COLO668 (cell line): ENCODE measurements around the gene CHID1.

ENCODE experiments used
- DNase-seq: peaks from one replicate; lab custom pipeline; 2025; ENCODE audit not compliant: unreplicated experiment; lab: John Stamatoyannopoulos, UW

CHID1 gene

DNA sequence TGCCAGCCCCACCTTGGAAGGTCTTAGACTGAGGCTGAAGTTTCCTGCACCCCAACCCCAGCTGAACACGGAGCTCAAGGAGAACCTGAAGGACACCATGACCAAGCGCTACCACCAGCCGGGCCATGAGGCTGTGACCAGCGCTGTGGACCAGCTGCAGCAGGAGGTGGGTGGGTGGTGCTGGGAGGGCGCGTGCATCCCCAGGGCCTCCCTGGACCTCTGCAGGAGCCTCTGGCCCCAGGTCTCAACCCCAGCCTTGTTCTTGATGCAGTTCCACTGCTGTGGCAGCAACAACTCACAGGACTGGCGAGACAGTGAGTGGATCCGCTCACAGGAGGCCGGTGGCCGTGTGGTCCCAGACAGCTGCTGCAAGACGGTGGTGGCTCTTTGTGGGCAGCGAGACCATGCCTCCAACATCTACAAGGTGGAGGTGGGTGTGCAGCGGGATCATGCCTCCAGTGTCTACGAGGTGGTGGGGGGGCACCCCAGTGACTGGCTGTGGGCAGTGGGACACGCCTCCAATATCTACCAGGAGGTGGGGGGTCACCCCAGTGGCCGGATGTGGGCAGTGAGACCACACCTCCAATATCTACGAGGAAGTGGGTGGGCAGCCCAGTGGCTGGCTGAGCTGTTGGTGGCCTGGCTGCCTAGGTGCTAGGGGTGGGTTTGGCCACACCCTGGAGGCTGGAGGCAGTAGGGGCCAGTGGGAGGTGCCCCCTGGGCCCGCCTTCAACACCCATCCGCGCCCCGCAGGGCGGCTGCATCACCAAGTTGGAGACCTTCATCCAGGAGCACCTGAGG, 73.2 kb downstream of the CHID1 start:
- DNase-seq, result no peak

DNA sequence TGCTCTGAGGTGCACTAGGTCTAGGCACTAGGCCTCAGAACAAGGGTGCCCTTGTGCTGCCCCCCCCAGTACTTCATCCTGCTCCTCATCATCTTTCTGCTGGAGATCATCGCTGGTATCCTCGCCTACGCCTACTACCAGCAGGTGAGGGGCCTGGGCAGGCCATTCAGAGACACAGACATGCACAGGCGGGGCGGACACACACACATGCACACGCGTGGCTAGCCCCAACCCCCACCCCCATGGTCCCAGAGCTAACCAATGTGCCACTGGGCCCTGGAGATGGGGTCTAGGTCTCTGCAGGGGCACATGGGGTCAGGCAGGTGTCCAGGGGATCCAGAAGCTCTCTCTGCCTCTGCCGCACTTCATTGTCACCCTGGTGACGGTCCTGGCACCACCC, 73.9 kb downstream of the CHID1 start:
- no peak for DNase-seq

DNA sequence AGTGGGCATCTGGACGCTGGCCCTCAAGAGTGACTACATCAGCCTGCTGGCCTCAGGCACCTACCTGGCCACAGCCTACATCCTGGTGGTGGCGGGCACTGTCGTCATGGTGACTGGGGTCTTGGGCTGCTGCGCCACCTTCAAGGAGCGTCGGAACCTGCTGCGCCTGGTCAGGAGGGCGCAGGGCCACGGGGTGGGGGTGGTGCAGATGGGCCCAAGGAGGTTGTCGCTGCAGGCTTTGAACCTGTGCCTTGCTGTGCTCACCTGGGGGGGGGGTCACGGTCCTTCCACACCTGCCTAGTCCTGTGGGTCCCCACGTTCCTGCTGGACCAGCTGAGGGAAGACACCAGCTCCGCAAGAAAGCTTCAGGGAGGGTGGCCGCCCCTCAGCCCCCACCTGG, 74.3 kb downstream of the CHID1 start:
- DNase-seq, result no peak

DNA sequence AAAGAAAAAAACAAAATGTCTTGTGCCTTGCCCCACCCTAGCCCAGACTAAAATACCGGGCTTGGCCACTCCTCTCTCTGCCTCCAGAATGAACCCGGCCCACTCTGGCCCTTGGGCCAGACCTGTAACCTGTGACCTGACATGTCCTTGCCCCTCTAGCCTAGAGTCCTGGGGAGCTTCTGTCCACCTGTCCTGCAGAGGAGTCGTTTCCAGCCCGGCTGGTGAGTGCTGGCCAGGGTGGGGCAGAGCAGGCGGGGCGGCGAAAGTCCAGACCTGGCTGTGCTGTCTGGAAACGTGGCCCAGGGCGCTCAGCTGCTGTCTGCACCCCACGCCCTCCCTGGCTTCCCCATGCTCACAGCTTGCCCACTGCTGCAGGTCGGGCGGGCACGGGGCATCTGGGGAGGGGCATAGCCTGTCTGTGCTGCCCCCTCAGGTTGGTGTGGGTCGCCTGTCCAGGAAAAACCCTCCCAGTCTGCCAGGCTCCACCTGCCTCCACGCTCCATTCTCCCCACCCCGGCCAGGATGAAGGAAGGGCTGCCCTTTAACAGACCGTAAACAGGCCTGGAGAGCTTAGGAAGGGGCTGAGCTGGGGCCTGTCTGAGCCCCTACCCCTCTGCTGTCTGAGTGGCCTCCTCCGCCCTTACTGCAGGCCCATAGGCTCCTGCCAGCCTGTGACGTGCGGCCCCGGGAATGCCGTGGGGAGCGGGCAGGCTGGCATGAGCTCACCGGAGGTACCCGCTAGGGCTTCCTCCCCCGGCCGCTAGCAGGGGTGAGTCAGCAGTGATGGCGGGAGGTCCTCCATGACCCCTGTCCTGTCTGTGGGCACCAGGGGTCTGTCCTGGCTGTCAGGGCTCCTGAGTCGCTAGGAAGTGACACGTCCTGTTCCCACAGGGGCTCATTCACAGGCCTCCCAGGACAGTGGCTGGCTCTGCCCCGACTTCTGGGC, 76.0 kb downstream of the CHID1 start:
- DNase-seq, result peak; percentile 59

DNA sequence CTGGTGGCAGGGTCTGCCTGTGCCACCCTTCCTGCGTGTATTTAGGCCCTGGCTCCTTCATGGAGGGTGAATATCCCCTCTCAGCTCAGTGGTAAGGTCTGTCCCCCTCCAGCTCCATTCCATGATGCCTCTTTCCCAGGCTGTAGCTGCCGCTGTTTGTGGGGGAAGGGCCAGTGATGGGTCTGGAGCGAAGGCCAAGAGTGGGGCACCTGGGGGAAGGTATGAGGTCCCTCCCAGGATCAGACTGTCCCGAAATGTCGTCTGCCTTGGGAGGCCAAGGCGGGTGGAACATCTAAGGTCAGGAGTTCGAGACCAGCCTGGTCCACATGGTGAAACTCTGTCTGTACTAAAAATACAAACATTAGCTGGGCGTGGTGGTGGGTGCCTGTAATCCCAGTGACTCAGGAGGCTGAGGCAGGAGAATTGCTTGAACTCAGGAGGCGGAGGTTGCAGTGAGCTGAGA, 76.7 kb downstream of the CHID1 start:
- DNase-seq, result no peak

DNA sequence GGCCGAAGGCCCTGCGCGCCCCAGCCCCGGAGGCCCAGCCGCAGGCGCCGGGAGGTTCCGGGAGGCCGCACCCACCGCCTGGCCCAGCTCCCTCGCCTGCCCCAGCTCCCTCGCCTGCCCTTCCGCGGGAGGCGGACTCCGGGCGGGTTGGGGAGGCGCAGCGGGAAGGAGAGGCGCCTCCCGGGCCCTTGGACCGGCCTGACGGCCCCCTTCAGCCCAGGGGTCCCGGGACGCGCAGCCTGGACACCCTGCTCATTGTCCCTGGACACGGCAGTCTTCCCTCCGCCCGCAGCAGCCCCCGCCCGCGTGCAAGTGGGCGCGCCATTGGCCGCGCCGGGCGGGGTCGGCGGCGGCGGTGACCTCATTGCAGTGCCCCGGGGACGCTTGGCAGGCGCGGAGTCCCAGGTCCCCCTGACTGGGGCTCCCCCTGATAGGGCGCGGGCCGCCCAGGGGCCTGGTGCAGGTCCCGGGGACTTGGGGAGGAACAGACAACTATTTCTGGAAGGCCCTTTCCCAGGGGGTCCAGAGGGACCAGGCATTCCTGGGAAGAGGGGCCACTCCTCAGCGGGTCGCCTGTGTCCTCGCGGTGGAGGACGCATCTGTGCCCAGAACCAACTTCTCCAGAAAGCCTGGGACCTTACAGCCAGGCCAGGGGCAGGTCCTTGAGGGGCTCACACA, 77.4 kb downstream of the CHID1 start:
- DNase-seq, result peak; percentile 53

DNA sequence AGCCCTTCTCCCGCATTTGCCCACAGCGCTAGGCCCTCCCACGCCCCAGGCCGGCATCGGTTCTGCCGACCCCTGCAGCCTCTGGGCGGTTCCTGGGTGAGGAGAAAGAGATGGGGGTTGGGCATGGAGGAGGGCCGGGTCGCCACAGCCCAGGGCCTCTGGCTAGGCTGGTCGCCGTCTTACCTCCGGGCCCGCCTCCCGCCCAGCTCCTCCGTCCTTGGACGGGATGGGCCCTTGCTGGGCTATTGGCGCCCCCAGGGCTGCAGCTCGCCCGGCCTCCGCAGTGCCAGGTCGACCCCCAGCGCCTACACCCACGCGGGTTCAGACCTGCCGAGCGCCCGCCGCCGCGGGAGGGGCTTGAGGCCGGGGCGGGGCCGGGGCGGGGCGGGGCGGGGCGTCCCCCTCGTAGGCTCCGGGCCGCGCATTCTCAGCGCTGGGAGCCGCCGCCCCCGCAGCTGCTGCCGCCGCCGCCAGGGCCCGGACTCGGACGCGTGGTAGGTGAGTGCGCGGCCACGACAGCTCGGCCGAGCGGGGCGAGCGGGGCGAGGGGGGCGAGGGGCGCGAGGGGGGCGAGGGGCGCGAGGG, 78.0 kb downstream of the CHID1 start, which contains the start of gene CD151:
Gene CD151, plus strand, starts transcription at position 424 of the 585 bp plus-strand sequence. CDS start 3,118 bp downstream, outside the sequence.
- DNase-seq, result peak; percentile 53

DNA sequence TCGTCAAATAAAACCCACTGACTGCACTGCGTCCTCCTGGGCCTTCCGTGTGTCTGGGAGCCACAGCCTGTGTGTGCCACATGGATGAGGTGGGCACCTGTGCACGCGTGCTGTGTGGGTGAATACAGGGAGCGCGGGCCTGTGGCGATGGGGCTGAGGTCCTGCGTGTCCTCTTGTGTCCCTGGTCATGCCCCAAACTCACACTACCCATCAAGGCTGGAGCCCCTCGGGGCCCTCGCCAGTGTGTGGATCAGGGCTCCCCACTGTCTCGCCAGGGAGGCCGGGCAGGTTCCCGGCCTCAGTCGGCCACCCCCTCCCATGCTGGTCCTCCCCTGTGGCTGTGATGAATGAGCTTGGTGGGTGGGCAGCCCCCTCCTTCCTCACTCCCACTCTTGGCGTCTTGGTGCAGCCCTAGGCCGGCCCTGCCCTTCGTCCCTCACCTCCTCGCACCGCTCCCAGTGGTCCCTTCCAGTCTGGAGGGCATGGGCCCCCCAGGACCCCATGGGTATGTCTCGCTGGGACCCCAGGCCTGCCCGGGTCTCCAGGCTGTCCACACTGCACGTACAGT, 78.6 kb downstream of the CHID1 start:
- no peak for DNase-seq

DNA sequence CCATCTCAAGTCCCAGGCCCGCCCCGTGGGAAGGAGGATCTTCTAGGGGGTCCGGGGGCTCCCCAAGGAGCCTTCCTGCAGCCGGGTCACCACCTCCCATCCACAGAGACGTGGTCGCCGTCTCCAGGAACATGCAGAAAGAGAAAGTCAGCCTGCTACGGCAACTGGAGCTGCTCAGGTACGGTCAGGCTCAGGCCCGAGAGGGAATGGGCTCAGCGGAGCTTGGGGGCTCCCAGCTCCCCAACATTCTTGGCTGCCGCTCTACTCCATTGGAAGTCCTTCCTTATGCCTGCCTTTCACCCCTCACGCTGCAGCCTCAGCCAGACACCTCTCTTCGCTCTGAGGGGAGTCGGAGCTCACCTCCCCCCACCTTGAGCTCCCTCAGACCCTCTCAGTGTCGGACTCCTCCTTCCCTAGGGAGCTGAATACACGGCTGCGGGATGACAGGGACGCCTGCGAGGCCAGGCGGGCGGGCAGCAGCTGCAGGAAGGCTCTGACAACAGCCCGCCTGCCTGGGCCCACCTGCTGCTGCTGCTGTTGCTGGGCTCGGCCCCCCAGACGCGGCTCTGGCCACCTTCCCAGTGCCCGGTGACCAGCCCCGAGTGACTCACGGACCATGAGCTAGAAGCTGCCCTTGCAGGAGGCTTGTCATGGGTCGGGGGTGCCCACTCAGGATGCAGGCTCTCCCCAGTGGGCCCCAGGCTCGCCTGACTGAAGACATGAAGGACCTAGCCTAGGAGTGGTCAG, 79.3 kb downstream of the CHID1 start:
- DNase-seq, result peak; percentile 3

DNA sequence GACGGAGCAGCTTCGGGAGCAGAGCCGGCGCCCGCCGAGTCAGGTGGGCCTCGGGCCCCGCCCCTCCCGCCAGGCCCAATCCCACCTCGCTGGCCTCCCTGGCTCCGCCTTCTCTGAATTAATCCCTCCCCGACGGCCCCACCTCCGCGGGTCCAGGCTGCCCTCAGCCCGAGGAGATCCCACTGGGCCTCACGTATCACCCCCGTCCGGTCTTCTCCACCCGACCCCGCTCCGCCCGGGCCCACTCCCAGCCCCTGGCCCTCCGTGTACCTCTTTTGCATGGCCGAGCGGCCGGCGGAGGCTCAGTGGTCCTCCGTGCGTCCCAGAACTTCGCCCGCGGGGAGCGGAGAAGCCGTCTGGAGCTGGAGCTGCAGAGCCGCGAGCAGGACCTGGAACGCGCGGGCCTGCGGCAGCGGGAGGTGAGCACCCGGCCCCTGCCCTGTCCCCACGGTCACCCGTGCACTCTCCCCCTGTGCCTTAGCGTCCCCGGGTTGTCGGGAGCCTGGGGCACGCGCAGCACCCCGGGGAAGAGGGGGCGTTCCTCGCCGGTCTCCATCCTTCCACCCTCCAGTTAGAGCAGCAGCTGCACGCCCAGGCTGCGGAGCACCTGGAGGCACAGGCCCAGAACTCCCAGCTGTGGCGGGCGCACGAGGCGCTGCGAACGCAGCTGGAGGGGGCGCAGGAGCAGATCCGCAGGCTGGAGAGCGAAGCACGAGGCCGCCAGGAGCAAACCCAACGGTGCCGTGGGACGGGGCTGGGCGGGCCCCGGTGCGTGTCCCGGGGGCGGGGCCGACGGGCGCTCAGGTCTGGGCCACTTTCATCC, 80.1 kb downstream of the CHID1 start:
- DNase-seq, result no peak

DNA sequence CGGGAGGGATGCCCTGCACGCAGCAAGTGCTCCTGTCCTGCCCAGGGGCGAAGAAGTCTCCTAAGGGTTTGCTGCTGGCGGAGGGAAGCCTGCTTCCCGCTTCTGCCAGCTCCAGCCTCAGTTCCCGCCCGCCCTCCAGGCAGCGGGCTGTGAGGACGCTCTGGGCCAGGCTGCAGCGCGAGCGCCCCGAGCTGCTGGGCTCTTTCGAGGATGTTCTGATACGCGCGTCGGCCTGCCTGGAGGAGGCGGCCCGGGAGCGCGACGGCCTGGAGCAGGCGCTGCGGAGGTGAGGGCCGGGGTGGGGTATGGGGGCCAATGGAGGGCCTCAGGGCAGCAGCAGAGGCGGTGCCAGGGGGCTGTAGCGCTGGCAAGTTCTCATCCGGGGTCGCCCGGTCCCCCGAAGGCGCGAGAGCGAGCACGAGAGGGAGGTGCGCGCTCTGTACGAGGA, 80.7 kb downstream of the CHID1 start:
- no peak for DNase-seq

DNA sequence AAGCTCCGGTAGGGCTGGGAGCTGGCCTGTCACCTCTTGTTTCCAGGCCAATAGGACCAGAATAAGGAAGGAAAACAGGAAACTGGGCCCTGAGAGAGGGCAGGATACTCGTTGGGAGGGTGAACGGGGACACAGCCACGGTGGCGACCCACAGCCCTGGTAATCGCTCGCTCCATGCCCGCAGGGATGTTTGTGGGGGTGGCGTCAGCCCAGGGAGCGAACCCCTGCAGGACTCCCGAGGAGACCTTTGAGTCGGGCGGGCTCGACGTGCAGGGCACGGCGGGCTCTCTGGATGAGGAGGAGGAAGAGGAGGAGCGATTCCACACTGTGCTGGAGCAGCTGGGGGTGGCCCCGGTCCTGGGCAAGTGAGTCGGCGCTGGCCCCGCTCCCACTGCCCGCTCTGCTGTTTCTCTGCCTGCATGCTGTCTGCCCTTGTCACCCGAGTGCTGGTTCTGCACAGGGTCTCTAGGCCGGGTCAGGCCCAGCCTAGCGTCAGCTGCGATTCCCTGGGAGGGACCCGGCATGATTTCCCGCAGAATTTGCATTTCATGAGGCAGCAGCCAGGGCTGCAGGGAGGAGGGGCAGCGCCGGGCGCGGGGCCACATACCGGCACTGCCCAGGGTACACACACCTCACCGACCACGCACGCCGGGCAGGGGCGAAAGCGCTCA, 81.3 kb downstream of the CHID1 start:
- no peak for DNase-seq

DNA sequence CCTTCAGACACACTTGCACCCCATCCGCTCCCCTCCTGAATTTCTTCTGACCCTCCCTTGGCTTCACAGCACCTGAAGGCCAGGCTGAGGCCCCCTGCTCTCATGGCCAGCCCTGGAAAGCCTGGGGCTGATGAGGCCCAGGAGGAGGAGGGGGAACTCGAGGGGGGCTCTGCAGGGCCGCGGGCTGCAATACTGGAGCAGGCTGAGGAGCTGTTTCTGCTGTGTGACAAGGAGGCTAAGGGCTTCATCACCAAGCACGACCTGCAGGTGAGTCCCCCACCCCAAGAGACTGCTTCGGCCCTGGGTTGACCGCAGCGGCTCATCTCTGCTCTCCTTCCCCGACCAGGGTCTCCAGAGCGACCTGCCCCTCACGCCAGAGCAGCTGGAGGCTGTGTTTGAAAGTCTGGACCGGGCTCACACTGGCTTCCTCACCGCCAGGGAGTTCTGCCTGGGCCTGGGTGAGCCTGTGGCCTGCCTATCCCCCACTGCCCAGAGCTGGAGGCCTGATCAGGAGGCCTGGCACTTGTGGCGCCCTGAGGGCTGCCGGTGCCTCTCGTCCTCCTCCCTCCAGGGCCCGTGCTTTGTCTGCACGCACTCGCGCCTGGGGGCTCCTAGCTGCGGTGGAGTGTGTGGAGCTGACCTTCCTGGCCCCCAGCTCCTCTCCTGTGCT, 82.0 kb downstream of the CHID1 start:
- no peak for DNase-seq

DNA sequence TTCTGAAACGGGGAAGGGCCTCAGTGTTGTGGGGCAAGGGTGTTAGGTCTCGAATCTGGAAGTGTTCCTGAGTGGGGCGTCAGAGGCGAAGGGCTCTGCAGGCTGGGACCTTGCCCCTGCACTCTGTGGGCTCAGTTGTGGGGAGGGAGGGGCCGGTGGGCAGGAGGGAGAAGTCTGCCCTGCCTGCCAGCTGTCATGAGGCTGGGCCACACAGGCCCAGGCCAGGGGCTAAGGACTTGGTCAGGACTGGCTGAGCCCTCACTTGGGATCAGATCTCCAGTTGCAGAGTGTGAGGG, 82.8 kb downstream of the CHID1 start, which contains the start of gene CRACR2B:
Gene CRACR2B, plus strand, starts transcription at position 23 of the 296 bp plus-strand sequence. CDS start 689 bp downstream, outside the sequence.
- DNase-seq, result no peak

DNA sequence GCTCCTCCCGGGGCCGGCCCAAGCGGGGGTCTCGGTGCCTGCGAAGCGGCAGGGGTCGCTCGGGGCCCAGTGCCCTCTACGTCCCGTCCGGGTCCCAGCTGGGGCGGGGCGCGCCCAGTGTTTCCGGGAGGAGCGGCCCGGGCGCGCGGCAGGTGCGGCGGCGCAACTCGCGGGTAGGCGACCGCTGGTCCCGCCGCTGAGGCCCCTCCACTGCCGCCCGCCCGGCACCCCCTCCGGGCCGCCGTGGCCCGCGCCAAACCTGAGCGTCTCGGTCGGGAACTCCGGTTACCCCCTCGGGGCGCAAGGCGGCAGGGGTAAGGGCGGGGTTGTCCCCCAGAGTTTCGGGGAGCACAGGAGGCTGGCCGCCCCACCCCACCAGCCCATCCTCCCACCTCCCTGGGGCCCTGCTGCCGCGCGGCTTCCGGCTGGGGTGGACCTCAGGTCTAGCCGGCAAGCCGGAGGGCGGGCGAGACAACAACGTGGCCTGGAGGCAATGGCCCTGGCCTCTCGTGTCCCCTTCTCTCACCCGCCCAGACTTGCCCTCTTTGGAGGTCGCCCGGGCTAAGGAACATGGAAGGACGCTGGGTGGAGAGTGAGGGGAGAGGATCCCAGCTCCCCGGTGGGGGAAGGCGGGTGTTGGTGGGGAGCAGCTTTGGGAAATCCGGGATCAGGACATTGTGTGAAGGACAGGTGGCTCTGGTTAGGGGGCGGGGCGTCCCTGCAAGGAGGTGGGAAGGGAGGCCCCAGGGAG, 83.3 kb downstream of the CHID1 start:
- DNase-seq, result peak; percentile 57

DNA sequence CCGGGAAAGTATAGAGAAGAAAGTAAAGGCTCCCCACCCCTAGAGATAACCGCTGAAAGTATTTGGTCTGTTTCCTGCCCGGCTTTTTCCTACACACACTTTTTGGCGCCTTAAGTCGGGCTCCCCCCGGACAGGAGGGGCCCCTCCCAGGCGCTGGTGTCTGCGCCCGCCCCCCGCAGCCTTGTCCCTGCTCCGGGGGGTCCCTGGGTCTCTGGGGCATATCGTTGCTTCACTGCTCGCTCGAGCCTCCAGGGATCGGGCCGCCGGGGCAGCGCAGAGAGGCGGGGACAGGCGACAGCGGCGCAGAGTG, 83.8 kb downstream of the CHID1 start:
- DNase-seq, result no peak

DNA sequence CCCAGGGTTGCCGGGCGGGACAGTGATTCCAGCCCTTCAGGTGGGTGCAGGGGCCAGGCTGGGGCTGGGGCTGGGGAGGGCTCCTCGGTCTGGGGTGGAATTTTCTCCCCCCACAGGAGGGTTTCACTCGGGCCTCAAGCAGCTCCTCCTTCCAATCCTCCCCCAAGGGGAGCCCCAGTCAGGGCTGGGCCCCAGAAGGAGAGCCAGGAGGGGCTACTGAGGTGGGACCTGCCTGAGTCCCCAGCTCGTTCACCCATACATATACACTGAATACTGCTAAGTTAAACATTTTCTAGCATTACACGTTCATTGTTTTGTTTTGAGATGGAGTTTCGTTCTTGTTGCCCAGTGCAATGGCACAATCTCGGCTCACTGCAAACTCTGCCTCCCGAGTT, 84.4 kb downstream of the CHID1 start:
- no peak for DNase-seq
